Adrenal gland (tissue), 12 donors: Measurements from ENCODE around the gene C1orf105. TPM values are rescaled to one million over a fixed set of nuclear protein-coding genes. Genes with fewer than 3 reads are reported as not detected.
A peak's percentile ranks its signal among the peaks of the same experiment; 100 is the strongest.

ENCODE experiments used
- DNase-seq, 7 donors: peaks; one replicate each; pipeline ENCODE4 v3.0.0-alpha.2; 2019 to 2020
- H3K27ac ChIP-seq, 5 donors: fragments of 200-600 bp; sonication (generic) in 4 of 5; 1 replicate in 3 of 5; 2 replicates in 2 of 5; pipeline versions ENCODE4 v1.5.1 to v1.8.0; 2016 to 2020; ENCODE audit warnings: mild to moderate bottlenecking in 1 of 5
- H3K27me3 ChIP-seq: fragments of 200-600 bp; 2 replicates; pipeline ENCODE4 v1.8.0; 2021
- H3K36me3 ChIP-seq, 2 donors: fragments of 200-600 bp; replicated peaks in 1 of 2; 1 replicate in 1 of 2; 2 replicates in 1 of 2; pipeline versions ENCODE4 v1.5.1 to v1.8.0; 2018 to 2022
- H3K4me1 ChIP-seq, 2 donors: fragments of 200-600 bp; replicated peaks in 1 of 2; 1 replicate in 1 of 2; 2 replicates in 1 of 2; pipeline versions ENCODE4 v1.5.1 to v1.8.0; 2018 to 2021
- H3K4me3 ChIP-seq, 4 donors: fragments of 200-600 bp; sonication (generic) in 3 of 4; one replicate each; pipeline ENCODE4 v1.5.1; 2016 to 2018
- H3K9me3 ChIP-seq, 3 donors: fragments of 200-600 bp; sonication (generic) in 1 of 3; replicated peaks in 1 of 3; 1 replicate in 2 of 3; 2 replicates in 1 of 3; pipeline versions ENCODE4 v1.5.1 to v1.8.0; 2016 to 2021
- CTCF ChIP-seq, 6 experiments: fragments of 450-650 bp in 4 of 6; fragments of 200-600 bp in 2 of 6; sonication (generic) in 1 of 6; IDR thresholded peaks; 1 replicate in 5 of 6; 2 replicates in 1 of 6; pipeline versions ENCODE4 v1.5.1 to v1.8.0; 2016 to 2021; ENCODE audit warnings: antibody characterized with exemption in 6 of 6, mild to moderate bottlenecking in 2 of 6, moderate library complexity in 1 of 6
- POLR2A ChIP-seq, 2 donors: fragments of 450-650 bp; IDR thresholded peaks; one replicate each; pipeline ENCODE4 v1.6.1; 2017; ENCODE audit warnings: antibody characterized with exemption in 2 of 2, mild to moderate bottlenecking in 2 of 2, moderate library complexity in 1 of 2
- WGBS, 4 donors: extraction: QIAGEN DNeasy Blood & Tissue Kit in 2 of 4; methylation state at CpG; one replicate each; pipeline versions ENCODE4 v1.1.5 to v1.1.7; 2013 to 2017; 5-methylcytosine and 5-hydroxymethylcytosine counted together
- intact Hi-C, 2 donors: fragments of 100-400 bp; cut with DNase I; formaldehyde crosslinking; loops; one replicate each; pipeline versions ENCODE4 v1.14.1 to v1.15.0; 2022 to 2023
- polyA plus RNA-seq, 3 donors: library from polyadenylated mRNA; stranded (reverse); fragments of 200-250 nt in 2 of 3; fragments of 350-450 nt in 1 of 3; fragmentation: Illumina TruSeq in 1 of 3; extraction: RNeasy Lipid Tissue Mini Kit (QIAGEN cat#74804) in 1 of 3; gene quantifications; one replicate each; pipeline ENCODE4 v1.2.3, GENCODE V29; 2013 to 2014
- total RNA-seq, 9 donors: library from RNA; depleted of rRNA in 4 of 9; stranded (reverse); fragments of >200 nt in 4 of 9; fragments of 120-200 nt in 1 of 9; fragmentation: NEBNext Ultra II Directional in 1 of 9; extraction: Animal tissue kit (Norgen Biotek cat#: 25700) in 1 of 9; gene quantifications; one replicate each; pipeline versions ENCODE4 v1.1.0 to v1.2.4, GENCODE V29; 2013 to 2023
- donor health status: healthy with polysubstance abuse.
- donor health status: Bipolar disorder and iron deficiency.
- donor health status: DM: yes; HTN: yes; CAD: no.
- donor health status: DM: no; HTN: no; CAD: no.
- donor health status: DM: no; HTN: no; CAD: no.
- donor health status: DM: yes; HTN: yes; CAD: no.

C1orf105 gene
- total and polyA plus RNA-seq, 12 donors: 0.37 to 0.80 (median 0.39) TPM; not detected in 9

- H3K9me3 ChIP-seq: no peaks in the 10 kb centered on the region
- 65 to 100% (median 88%) methylated on average over 2 to 3 of the region's 3 CpGs for WGBS, 4 donors
- intact Hi-C loops: no loop called here
- peak in 5 of 7 donors; percentile 21 to 55 (median 34) for DNase-seq
- no peaks in the 10 kb centered on the region for H3K27me3 ChIP-seq
- no peaks in the 10 kb centered on the region for H3K36me3 ChIP-seq
- TF ChIP-seq CTCF (IDR thresholded peaks at IDR 0.05): no peak
- no peak for TF ChIP-seq POLR2A (IDR thresholded peaks at IDR 0.05)
- H3K4me3 ChIP-seq: no peak overlapping the region
- no peak overlapping the region for H3K27ac ChIP-seq
- peaks cover 11 to 12% of the 10 kb centered on the region in 2 donors for H3K4me1 ChIP-seq
Measured at GRCh38 chr1:172499636-172500141, 79.2 kb downstream of the C1orf105 start.

- TF ChIP-seq POLR2A (IDR thresholded peaks at IDR 0.05) (no peak), CTCF (IDR thresholded peaks at IDR 0.05) (no peak)
- Histone ChIP-seq H3K9me3 (no peaks in the 10 kb centered on the region), H3K4me1 (peaks cover 11 to 12% of the 10 kb centered on the region in 2 donors), H3K27ac (no peak overlapping the region), H3K4me3 (no peak overlapping the region), H3K36me3 (no peaks in the 10 kb centered on the region), H3K27me3 (no peaks in the 10 kb centered on the region)
- intact Hi-C loops: no loop called here
- DNase-seq: no peak
- 73 to 83% (median 80%) methylated on average over 2 of the region's 2 CpGs for WGBS, 4 donors
Measured at GRCh38 chr1:172500207-172500606, 79.7 kb downstream of the C1orf105 start.

GRCh38 chr1:172507741-172508140 lies 87.3 kb downstream of the C1orf105 start:
- no peaks in the 10 kb centered on the region for H3K27me3 ChIP-seq
- H3K4me3 ChIP-seq: no peak overlapping the region
- no peaks in the 10 kb centered on the region for H3K9me3 ChIP-seq
- TF ChIP-seq CTCF (IDR thresholded peaks at IDR 0.05): no peak
- TF ChIP-seq POLR2A (IDR thresholded peaks at IDR 0.05): no peak
- peaks cover 0 to 12% of the 10 kb centered on the region in 2 donors for H3K4me1 ChIP-seq
- intact Hi-C loops: no loop called here
- H3K27ac ChIP-seq: peak overlapping the region in 1 of 5 donors; percentile 4
- no peak for DNase-seq
- no peaks in the 10 kb centered on the region for H3K36me3 ChIP-seq

GRCh38 chr1:172510479-172510878 lies 90.0 kb downstream of the C1orf105 start:
- Histone ChIP-seq H3K4me3 (no peak overlapping the region), H3K36me3 (no peaks in the 10 kb centered on the region), H3K4me1 (peaks cover 0 to 12% of the 10 kb centered on the region in 2 donors), H3K27me3 (no peaks in the 10 kb centered on the region), H3K27ac (no peak overlapping the region), H3K9me3 (no peaks in the 10 kb centered on the region)
- WGBS, 4 donors: 71 to 83% (median 79%) methylated on average over 3 of the region's 3 CpGs
- TF ChIP-seq CTCF (IDR thresholded peaks at IDR 0.05) (no peak), POLR2A (IDR thresholded peaks at IDR 0.05) (no peak)
- intact Hi-C loops: no loop called here
- no peak for DNase-seq
